ENCODE data around the gene LDLRAD4. TPM values are rescaled to one million over a fixed set of nuclear protein-coding genes. Genes with fewer than 3 reads are reported as not detected.

Gene LDLRAD4
- total and polyA plus RNA-seq, 2 experiments from 2014 or later = 0.73 to 1.9 TPM

- DNase-seq (ENCODE audit: low spot score) (no peak), ATAC-seq (no peak)
- H3K36me3 ChIP-seq (ENCODE audit: insufficient read depth) = peaks cover 9% of the 10 kb centered on the region; the same call in 1 of the 2 replicates
- no peak overlapping the region for H3K27ac ChIP-seq (ENCODE audit: low read depth)
- no peaks in the 10 kb centered on the region for H3F3A ChIP-seq (replicated peaks; ENCODE audit: low read depth)
- H2AFZ ChIP-seq = no peak overlapping the region
- Mint-ChIP-seq H3K4me3 (no peak overlapping the region), H3K4me1 (no peaks in the 10 kb centered on the region), H3K36me3 (ENCODE audit: low read depth) (peaks cover 19% of the 10 kb centered on the region; the same call in 2 of the 3 replicates), H3K9me3 (peaks cover 23% of the 10 kb centered on the region), H3K27ac (no peak overlapping the region), H3K27me3 (ENCODE audit: insufficient read depth, low read depth, poor library complexity) (peaks cover 6% of the 10 kb centered on the region)
- H3K4me1 ChIP-seq (ENCODE audit: insufficient read depth) = no peaks in the 10 kb centered on the region; the same call in 1 of the 2 replicates
- no peaks in the 10 kb centered on the region for H3K27me3 ChIP-seq (ENCODE audit: insufficient read depth)
- no peak overlapping the region for H3K4me2 ChIP-seq
- H4K20me1 ChIP-seq (replicated peaks; ENCODE audit: insufficient read depth) = no peaks in the 10 kb centered on the region
- TF ChIP-seq NANOG (IDR thresholded peaks at IDR 0.05; ENCODE audit: borderline replicate concordance) (no peak), ZNF114 (CRISPR knock-in tag; IDR thresholded peaks at IDR 0.05) (no peak), JUNB (IDR thresholded peaks at IDR 0.05; ENCODE audit: unreplicated experiment) (no peak), STAT1 (IDR thresholded peaks at IDR 0.05; ENCODE audit: unreplicated experiment) (no peak), CREB1 (CRISPR knock-in tag; IDR thresholded peaks at IDR 0.05; ENCODE audit: low read depth) (no peak), EZH2 (IDR thresholded peaks at IDR 0.05; ENCODE audit: low read depth, unreplicated experiment) (no peak), EZH2phosphoT487 (IDR thresholded peaks at IDR 0.05; ENCODE audit: unreplicated experiment) (no peak), ZNF331 (CRISPR knock-in tag; IDR thresholded peaks at IDR 0.05; ENCODE audit: low read depth) (no peak), POLR2AphosphoS5 (IDR thresholded peaks at IDR 0.05; ENCODE audit: low read depth) (no peak), CTCF (conservative IDR thresholded peaks at IDR 0.05; ENCODE audit: low read depth in 2 of 2) (no peak)
- TF ChIP-seq, protein P1, sequence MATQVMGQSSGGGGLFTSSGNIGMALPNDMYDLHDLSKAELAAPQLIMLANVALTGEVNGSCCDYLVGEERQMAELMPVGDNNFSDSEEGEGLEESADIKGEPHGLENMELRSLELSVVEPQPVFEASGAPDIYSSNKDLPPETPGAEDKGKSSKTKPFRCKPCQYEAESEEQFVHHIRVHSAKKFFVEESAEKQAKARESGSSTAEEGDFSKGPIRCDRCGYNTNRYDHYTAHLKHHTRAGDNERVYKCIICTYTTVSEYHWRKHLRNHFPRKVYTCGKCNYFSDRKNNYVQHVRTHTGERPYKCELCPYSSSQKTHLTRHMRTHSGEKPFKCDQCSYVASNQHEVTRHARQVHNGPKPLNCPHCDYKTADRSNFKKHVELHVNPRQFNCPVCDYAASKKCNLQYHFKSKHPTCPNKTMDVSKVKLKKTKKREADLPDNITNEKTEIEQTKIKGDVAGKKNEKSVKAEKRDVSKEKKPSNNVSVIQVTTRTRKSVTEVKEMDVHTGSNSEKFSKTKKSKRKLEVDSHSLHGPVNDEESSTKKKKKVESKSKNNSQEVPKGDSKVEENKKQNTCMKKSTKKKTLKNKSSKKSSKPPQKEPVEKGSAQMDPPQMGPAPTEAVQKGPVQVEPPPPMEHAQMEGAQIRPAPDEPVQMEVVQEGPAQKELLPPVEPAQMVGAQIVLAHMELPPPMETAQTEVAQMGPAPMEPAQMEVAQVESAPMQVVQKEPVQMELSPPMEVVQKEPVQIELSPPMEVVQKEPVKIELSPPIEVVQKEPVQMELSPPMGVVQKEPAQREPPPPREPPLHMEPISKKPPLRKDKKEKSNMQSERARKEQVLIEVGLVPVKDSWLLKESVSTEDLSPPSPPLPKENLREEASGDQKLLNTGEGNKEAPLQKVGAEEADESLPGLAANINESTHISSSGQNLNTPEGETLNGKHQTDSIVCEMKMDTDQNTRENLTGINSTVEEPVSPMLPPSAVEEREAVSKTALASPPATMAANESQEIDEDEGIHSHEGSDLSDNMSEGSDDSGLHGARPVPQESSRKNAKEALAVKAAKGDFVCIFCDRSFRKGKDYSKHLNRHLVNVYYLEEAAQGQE (IDR thresholded peaks at IDR 0.05; ENCODE audit: unreplicated experiment) = no peak
- TF ChIP-seq, protein P2, sequence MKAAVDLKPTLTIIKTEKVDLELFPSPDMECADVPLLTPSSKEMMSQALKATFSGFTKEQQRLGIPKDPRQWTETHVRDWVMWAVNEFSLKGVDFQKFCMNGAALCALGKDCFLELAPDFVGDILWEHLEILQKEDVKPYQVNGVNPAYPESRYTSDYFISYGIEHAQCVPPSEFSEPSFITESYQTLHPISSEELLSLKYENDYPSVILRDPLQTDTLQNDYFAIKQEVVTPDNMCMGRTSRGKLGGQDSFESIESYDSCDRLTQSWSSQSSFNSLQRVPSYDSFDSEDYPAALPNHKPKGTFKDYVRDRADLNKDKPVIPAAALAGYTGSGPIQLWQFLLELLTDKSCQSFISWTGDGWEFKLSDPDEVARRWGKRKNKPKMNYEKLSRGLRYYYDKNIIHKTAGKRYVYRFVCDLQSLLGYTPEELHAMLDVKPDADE (IDR thresholded peaks at IDR 0.05) = no peak
- TF ChIP-seq, protein P3, sequence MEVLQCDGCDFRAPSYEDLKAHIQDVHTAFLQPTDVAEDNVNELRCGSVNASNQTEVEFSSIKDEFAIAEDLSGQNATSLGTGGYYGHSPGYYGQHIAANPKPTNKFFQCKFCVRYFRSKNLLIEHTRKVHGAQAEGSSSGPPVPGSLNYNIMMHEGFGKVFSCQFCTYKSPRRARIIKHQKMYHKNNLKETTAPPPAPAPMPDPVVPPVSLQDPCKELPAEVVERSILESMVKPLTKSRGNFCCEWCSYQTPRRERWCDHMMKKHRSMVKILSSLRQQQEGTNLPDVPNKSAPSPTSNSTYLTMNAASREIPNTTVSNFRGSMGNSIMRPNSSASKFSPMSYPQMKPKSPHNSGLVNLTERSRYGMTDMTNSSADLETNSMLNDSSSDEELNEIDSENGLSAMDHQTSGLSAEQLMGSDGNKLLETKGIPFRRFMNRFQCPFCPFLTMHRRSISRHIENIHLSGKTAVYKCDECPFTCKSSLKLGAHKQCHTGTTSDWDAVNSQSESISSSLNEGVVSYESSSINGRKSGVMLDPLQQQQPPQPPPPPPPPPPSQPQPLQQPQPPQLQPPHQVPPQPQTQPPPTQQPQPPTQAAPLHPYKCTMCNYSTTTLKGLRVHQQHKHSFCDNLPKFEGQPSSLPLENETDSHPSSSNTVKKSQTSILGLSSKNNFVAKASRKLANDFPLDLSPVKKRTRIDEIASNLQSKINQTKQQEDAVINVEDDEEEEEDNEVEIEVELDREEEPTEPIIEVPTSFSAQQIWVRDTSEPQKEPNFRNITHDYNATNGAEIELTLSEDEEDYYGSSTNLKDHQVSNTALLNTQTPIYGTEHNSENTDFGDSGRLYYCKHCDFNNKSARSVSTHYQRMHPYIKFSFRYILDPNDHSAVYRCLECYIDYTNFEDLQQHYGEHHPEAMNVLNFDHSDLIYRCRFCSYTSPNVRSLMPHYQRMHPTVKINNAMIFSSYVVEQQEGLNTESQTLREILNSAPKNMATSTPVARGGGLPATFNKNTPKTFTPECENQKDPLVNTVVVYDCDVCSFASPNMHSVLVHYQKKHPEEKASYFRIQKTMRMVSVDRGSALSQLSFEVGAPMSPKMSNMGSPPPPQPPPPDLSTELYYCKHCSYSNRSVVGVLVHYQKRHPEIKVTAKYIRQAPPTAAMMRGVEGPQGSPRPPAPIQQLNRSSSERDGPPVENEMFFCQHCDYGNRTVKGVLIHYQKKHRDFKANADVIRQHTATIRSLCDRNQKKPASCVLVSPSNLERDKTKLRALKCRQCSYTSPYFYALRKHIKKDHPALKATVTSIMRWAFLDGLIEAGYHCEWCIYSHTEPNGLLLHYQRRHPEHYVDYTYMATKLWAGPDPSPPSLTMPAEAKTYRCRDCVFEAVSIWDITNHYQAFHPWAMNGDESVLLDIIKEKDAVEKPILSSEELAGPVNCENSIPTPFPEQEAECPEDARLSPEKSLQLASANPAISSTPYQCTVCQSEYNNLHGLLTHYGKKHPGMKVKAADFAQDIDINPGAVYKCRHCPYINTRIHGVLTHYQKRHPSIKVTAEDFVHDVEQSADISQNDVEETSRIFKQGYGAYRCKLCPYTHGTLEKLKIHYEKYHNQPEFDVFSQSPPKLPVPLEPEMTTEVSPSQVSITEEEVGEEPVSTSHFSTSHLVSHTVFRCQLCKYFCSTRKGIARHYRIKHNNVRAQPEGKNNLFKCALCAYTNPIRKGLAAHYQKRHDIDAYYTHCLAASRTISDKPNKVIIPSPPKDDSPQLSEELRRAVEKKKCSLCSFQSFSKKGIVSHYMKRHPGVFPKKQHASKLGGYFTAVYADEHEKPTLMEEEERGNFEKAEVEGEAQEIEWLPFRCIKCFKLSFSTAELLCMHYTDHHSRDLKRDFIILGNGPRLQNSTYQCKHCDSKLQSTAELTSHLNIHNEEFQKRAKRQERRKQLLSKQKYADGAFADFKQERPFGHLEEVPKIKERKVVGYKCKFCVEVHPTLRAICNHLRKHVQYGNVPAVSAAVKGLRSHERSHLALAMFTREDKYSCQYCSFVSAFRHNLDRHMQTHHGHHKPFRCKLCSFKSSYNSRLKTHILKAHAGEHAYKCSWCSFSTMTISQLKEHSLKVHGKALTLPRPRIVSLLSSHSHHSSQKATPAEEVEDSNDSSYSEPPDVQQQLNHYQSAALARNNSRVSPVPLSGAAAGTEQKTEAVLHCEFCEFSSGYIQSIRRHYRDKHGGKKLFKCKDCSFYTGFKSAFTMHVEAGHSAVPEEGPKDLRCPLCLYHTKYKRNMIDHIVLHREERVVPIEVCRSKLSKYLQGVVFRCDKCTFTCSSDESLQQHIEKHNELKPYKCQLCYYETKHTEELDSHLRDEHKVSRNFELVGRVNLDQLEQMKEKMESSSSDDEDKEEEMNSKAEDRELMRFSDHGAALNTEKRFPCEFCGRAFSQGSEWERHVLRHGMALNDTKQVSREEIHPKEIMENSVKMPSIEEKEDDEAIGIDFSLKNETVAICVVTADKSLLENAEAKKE (CRISPR knock-in tag; IDR thresholded peaks at IDR 0.05) = no peak
- H3K79me2 ChIP-seq (replicated peaks; ENCODE audit: insufficient read depth) = no peaks in the 10 kb centered on the region
- no peak overlapping the region for H3K4me3 ChIP-seq
- no peaks in the 10 kb centered on the region for H3K9me2 ChIP-seq (ENCODE audit: insufficient read depth)
Measured at GRCh38 chr18:13318731-13319501, 100.4 kb downstream of the LDLRAD4 start.

Measured in GM23338 (cell line).